HEK293 (cell line): ENCODE results near the gene PHF21A.

Experiments
- CTCF ChIA-PET: fragments of 350-600 bp; formaldehyde crosslinking; extraction: SDS; loops from one replicate; lab custom pipeline; 2021; ENCODE audit warnings: antibody characterized with exemption; lab: Yijun Ruan, JAX
- POLR2A ChIA-PET: fragments of 300-600 bp; formaldehyde crosslinking; extraction: SDS; loops from one replicate; lab custom pipeline; 2020; ENCODE audit warnings: antibody characterized with exemption, inconsistent platforms; lab: Yijun Ruan, JAX
- H3K27ac ChIP-seq: fragments of 200-500 bp; sonication (Bioruptor generic); 2 replicates; pipeline ENCODE4 v1.5.1; 2014; ENCODE audit warnings: low read depth, low read length, control low read depth, inconsistent platforms; ENCODE audit errors: extremely low read depth
- H3K36me3 ChIP-seq, 2 experiments: fragments of 200-500 bp in 1 of 2; sonication (Bioruptor generic) in 1 of 2; 1 replicate in 1 of 2; 2 replicates in 1 of 2; pipeline ENCODE4 v1.5.1; 2014 to 2017; ENCODE audit warnings: inconsistent platforms in 2 of 2, low read length in 2 of 2; ENCODE audit not compliant: control insufficient read depth in 2 of 2, insufficient read depth in 1 of 2
- H3K4me1 ChIP-seq: fragments of 200-500 bp; sonication (Bioruptor generic); 2 replicates; pipeline ENCODE4 v1.5.1; 2014; ENCODE audit warnings: mild to moderate bottlenecking, low read length, inconsistent platforms; ENCODE audit not compliant: control insufficient read depth, insufficient read depth
- H3K4me3 ChIP-seq: 2 replicates; pipeline ENCODE4 v1.5.1; 2011; ENCODE audit warnings: low read depth, mild to moderate bottlenecking, control low read depth, low read length, moderate library complexity
- H3K9me3 ChIP-seq: fragments of 200-500 bp; sonication (Bioruptor generic); 2 replicates; pipeline ENCODE4 v1.5.1; 2014; ENCODE audit warnings: low read depth, low read length, inconsistent platforms; ENCODE audit not compliant: control insufficient read depth, insufficient read depth
- GLI4 ChIP-seq: fragments of 450-650 bp; formaldehyde crosslinking; IDR thresholded peaks from 2 replicates; pipeline ENCODE4 v1.5.1; 2016; ENCODE audit warnings: missing biosample characterization, missing genetic modification characterization
- KLF16 ChIP-seq: fragments of 450-650 bp; formaldehyde crosslinking; IDR thresholded peaks from 2 replicates; pipeline ENCODE4 v1.5.1; 2017; ENCODE audit warnings: missing biosample characterization, missing genetic modification characterization
- REPIN1 ChIP-seq: fragments of 450-650 bp; formaldehyde crosslinking; IDR thresholded peaks from 2 replicates; pipeline ENCODE4 v1.5.1; 2017; ENCODE audit warnings: missing biosample characterization, missing genetic modification characterization, low read depth
- SCRT2 ChIP-seq: fragments of 450-650 bp; formaldehyde crosslinking; IDR thresholded peaks from 2 replicates; pipeline ENCODE4 v1.5.1; 2016; ENCODE audit warnings: missing biosample characterization, missing genetic modification characterization
- SP7 ChIP-seq: fragments of 450-650 bp; formaldehyde crosslinking; IDR thresholded peaks from 2 replicates; pipeline ENCODE4 v1.5.1; 2016; ENCODE audit warnings: missing biosample characterization, missing genetic modification characterization
- WT1 ChIP-seq: fragments of 450-650 bp; formaldehyde crosslinking; IDR thresholded peaks from 2 replicates; pipeline ENCODE4 v1.5.1; 2016; ENCODE audit warnings: missing biosample characterization, missing genetic modification characterization
- ZBTB17 ChIP-seq: fragments of 450-650 bp; formaldehyde crosslinking; IDR thresholded peaks from 2 replicates; pipeline ENCODE4 v1.5.1; 2016; ENCODE audit warnings: missing biosample characterization, missing genetic modification characterization
- ZNF140 ChIP-seq: fragments of 450-650 bp; formaldehyde crosslinking; IDR thresholded peaks from 2 replicates; pipeline ENCODE4 v1.5.1; 2016; ENCODE audit warnings: missing biosample characterization, missing genetic modification characterization
- ZNF157 ChIP-seq: fragments of 450-650 bp; formaldehyde crosslinking; IDR thresholded peaks from 2 replicates; pipeline ENCODE4 v1.5.1; 2016; ENCODE audit warnings: missing biosample characterization, missing genetic modification characterization
- ZNF214 ChIP-seq: fragments of 450-650 bp; formaldehyde crosslinking; IDR thresholded peaks from 2 replicates; pipeline ENCODE4 v1.5.1; 2017; ENCODE audit warnings: missing biosample characterization, mild to moderate bottlenecking, missing genetic modification characterization, borderline replicate concordance
- ZNF239 ChIP-seq: fragments of 450-650 bp; formaldehyde crosslinking; IDR thresholded peaks from 2 replicates; pipeline ENCODE4 v1.5.1; 2016; ENCODE audit warnings: missing biosample characterization, missing genetic modification characterization
- ZNF274 ChIP-seq, 2 experiments: fragments of 200-500 bp in 1 of 2; fragments of 450-650 bp in 1 of 2; sonication (Bioruptor generic) in 1 of 2; formaldehyde crosslinking in 1 of 2; IDR thresholded peaks; 2 replicates each; pipeline versions ENCODE4 v1.5.1 to v1.6.1; 2014 to 2016; ENCODE audit warnings: borderline replicate concordance in 1 of 2, inconsistent platforms in 1 of 2, low read length in 1 of 2, missing biosample characterization in 1 of 2, missing genetic modification characterization in 1 of 2
- ZNF426 ChIP-seq: fragments of 450-650 bp; formaldehyde crosslinking; IDR thresholded peaks from 2 replicates; pipeline ENCODE4 v1.5.1; 2017; ENCODE audit warnings: missing biosample characterization, missing genetic modification characterization, mild to moderate bottlenecking, inconsistent platforms, moderate library complexity
- ZNF501 ChIP-seq: fragments of 450-650 bp; formaldehyde crosslinking; IDR thresholded peaks from 2 replicates; pipeline ENCODE4 v1.5.1; 2016; ENCODE audit warnings: missing biosample characterization, missing genetic modification characterization
- ZNF510 ChIP-seq: fragments of 450-650 bp; formaldehyde crosslinking; IDR thresholded peaks from 2 replicates; pipeline ENCODE4 v1.5.1; 2018; ENCODE audit warnings: mild to moderate bottlenecking, missing genetic modification characterization, missing biosample characterization; ENCODE audit not compliant: insufficient replicate concordance
- ZNF585B ChIP-seq: fragments of 450-650 bp; formaldehyde crosslinking; IDR thresholded peaks from 2 replicates; pipeline ENCODE4 v1.5.1; 2016; ENCODE audit warnings: missing biosample characterization, missing genetic modification characterization
- ZNF610 ChIP-seq: fragments of 450-650 bp; formaldehyde crosslinking; IDR thresholded peaks from 2 replicates; pipeline ENCODE4 v1.5.1; 2016; ENCODE audit warnings: missing biosample characterization, missing genetic modification characterization, borderline replicate concordance
- ZNF623 ChIP-seq: fragments of 450-650 bp; formaldehyde crosslinking; IDR thresholded peaks from 2 replicates; pipeline ENCODE4 v1.5.1; 2016; ENCODE audit warnings: missing biosample characterization, missing genetic modification characterization
- ZNF777 ChIP-seq: fragments of 450-650 bp; formaldehyde crosslinking; IDR thresholded peaks from 2 replicates; pipeline ENCODE4 v1.5.1; 2017; ENCODE audit warnings: missing biosample characterization, missing genetic modification characterization, borderline replicate concordance
- ZNF791 ChIP-seq: fragments of 450-650 bp; formaldehyde crosslinking; IDR thresholded peaks from 2 replicates; pipeline ENCODE4 v1.5.1; 2016; ENCODE audit warnings: missing biosample characterization, missing genetic modification characterization
- ZNF830 ChIP-seq: fragments of 450-650 bp; IDR thresholded peaks from 2 replicates; pipeline ENCODE4 v1.5.0; 2018; ENCODE audit warnings: missing biosample characterization, missing genetic modification characterization, low read depth, mild to moderate bottlenecking, moderate library complexity
- ZNF843 ChIP-seq: fragments of 450-650 bp; formaldehyde crosslinking; IDR thresholded peaks from 2 replicates; pipeline ENCODE4 v1.5.1; 2016; ENCODE audit warnings: missing biosample characterization, missing genetic modification characterization
- TF ChIP-seq, protein P1 (sequence below): fragments of 450-650 bp; formaldehyde crosslinking; IDR thresholded peaks from 2 replicates; pipeline ENCODE4 v1.5.1; 2017; ENCODE audit warnings: missing biosample characterization, missing genetic modification characterization

Gene PHF21A

DNA sequence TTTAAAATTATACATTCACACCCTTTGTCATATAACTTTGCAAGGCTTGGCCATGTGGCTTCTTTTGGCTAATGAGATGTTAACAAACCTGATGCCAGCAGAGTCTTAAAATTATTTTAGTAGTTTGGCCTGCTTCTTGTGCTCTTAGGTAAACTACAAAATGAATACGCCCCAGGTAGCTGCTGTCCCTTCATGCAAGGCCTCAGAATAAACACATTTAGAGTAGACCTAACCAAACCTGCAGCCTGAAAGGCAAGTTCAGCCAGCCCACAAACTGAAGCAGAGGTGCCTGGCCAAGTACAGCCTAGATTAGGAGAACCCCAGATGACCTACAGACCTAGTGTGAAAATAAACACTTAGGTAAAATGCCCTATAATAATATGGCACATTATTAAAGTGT is 50.2 kb downstream of the PHF21A start:
- CTCF ChIA-PET, result interaction anchor here (1.0 kb wide), 1 partner anchor 45 kb away, joined by 3 read pairs; no protein-coding TSS in a partner anchor
- H3K4me1 ChIP-seq, result peaks cover 5% of the 10 kb centered on the region; the same call in 1 of the 2 replicates
- H3K27ac ChIP-seq, result no peak overlapping the region
- POLR2A ChIA-PET, result no interaction called here
- H3K4me3 ChIP-seq, result no peak overlapping the region
- H3K9me3 ChIP-seq, result no peaks in the 10 kb centered on the region
- TF ChIP-seq ZNF510 (tag by site-specific recombination) (no peak), ZNF157 (tag by site-specific recombination) (no peak), GLI4 (tag by site-specific recombination) (no peak), ZNF791 (no peak), ZNF777 (tag by site-specific recombination) (no peak), ZNF830 (tag by site-specific recombination) (no peak), SP7 (tag by site-specific recombination) (no peak), ZNF623 (tag by site-specific recombination) (no peak), ZNF501 (no peak), ZNF140 (no peak), WT1 (no peak), ZNF585B (tag by site-specific recombination) (no peak)
- peaks cover 0 to 6% of the 10 kb centered on the region in 2 experiments; a peak in 1 of 3 replicates for H3K36me3 ChIP-seq

- H3K36me3 ChIP-seq, result peaks cover 0 to 9% of the 10 kb centered on the region in 2 experiments; a peak in 1 of 3 replicates
- TF ChIP-seq ZNF843 (tag by site-specific recombination) (no peak), ZNF214 (tag by site-specific recombination) (no peak), ZNF239 (tag by site-specific recombination) (no peak), REPIN1 (tag by site-specific recombination) (no peak), ZNF610 (tag by site-specific recombination) (no peak), KLF16 (no peak), ZNF426 (tag by site-specific recombination) (no peak), ZNF791 (no peak), ZNF274 (IDR thresholded peaks at IDR 0.05; ENCODE audit: low read length) (no peak), ZNF274 (tag by site-specific recombination; IDR thresholded peaks at IDR 0.05; ENCODE audit: borderline replicate concordance) (no peak), ZBTB17 (tag by site-specific recombination) (no peak), SCRT2 (tag by site-specific recombination) (no peak)
- TF ChIP-seq, protein P1, sequence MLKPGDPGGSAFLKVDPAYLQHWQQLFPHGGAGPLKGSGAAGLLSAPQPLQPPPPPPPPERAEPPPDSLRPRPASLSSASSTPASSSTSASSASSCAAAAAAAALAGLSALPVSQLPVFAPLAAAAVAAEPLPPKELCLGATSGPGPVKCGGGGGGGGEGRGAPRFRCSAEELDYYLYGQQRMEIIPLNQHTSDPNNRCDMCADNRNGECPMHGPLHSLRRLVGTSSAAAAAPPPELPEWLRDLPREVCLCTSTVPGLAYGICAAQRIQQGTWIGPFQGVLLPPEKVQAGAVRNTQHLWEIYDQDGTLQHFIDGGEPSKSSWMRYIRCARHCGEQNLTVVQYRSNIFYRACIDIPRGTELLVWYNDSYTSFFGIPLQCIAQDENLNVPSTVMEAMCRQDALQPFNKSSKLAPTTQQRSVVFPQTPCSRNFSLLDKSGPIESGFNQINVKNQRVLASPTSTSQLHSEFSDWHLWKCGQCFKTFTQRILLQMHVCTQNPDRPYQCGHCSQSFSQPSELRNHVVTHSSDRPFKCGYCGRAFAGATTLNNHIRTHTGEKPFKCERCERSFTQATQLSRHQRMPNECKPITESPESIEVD (tag by site-specific recombination), result no peak
- no peak overlapping the region for H3K4me3 ChIP-seq
- ChIA-PET CTCF (interaction anchor here (0.7 kb wide), 3 partner anchors 38 to 296 kb away, joined by 3 to 6 read pairs (median 4); no protein-coding TSS in a partner anchor), POLR2A (interaction anchor here (0.6 to 0.7 kb wide), 2 partner anchors 44 to 63 kb away, joined by 3 to 5 read pairs; no protein-coding TSS in a partner anchor)
- H3K9me3 ChIP-seq, result no peaks in the 10 kb centered on the region
- H3K27ac ChIP-seq, result no peak overlapping the region
- H3K4me1 ChIP-seq, result no peaks in the 10 kb centered on the region
Measured at GRCh38 chr11:46069595-46069994, 51.7 kb downstream of the PHF21A start.
